Panc1 (cell line): ENCODE data around the gene SDHAF1.

Source experiments
- SIN3A ChIP-seq: IDR thresholded peaks from 2 replicates; pipeline ENCODE4 v1.6.1; 2012; ENCODE audit warnings: low read depth, mild to moderate bottlenecking, low read length, moderate library complexity, borderline replicate concordance; ENCODE audit not compliant: insufficient read depth
- TF ChIP-seq, protein P1 (sequence below): fragments of 450-650 bp; IDR thresholded peaks from 2 replicates; pipeline ENCODE4 v1.5.1; 2017; ENCODE audit warnings: mild to moderate bottlenecking

GRCh38 chr19:35955881-35956634, 38.9 kb upstream of the SDHAF1 start:
- TF ChIP-seq, protein P1, sequence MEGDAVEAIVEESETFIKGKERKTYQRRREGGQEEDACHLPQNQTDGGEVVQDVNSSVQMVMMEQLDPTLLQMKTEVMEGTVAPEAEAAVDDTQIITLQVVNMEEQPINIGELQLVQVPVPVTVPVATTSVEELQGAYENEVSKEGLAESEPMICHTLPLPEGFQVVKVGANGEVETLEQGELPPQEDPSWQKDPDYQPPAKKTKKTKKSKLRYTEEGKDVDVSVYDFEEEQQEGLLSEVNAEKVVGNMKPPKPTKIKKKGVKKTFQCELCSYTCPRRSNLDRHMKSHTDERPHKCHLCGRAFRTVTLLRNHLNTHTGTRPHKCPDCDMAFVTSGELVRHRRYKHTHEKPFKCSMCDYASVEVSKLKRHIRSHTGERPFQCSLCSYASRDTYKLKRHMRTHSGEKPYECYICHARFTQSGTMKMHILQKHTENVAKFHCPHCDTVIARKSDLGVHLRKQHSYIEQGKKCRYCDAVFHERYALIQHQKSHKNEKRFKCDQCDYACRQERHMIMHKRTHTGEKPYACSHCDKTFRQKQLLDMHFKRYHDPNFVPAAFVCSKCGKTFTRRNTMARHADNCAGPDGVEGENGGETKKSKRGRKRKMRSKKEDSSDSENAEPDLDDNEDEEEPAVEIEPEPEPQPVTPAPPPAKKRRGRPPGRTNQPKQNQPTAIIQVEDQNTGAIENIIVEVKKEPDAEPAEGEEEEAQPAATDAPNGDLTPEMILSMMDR: no peak
- no peak for TF ChIP-seq SIN3A
